HG03135 (cell line): ENCODE measurements around the gene PAN3.

Source experiments
- ATAC-seq: cut with Tn5 transposase; IDR thresholded peaks from one replicate; pipeline ENCODE4 v1.9.1; 2021; ENCODE audit warnings: mild to moderate bottlenecking, moderate library complexity; ENCODE audit not compliant: unreplicated experiment

Gene PAN3

DNA sequence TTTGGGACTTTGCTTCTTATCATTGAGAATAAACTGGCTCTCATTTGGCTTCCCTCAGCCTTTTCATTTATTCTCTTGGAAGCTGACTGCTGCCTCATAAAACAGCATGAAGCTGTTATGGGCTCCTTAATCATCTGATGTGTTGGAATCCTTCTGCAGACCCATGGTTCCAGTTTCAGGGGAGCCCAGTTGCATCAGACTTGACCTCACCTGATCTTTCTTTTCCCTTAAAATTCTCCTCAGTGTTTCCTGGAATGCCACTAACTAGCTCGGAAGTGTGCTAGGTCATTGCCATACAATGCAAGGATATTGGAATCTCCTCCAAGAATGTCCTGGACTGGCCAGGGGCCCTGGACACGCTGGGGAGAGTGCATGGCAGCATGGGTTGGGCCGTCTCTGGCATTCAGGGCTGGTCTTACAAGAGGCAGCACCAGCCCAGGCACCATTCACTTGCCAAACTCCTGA lies 197.9 kb downstream of the PAN3 start:
- ATAC-seq, result no peak

DNA sequence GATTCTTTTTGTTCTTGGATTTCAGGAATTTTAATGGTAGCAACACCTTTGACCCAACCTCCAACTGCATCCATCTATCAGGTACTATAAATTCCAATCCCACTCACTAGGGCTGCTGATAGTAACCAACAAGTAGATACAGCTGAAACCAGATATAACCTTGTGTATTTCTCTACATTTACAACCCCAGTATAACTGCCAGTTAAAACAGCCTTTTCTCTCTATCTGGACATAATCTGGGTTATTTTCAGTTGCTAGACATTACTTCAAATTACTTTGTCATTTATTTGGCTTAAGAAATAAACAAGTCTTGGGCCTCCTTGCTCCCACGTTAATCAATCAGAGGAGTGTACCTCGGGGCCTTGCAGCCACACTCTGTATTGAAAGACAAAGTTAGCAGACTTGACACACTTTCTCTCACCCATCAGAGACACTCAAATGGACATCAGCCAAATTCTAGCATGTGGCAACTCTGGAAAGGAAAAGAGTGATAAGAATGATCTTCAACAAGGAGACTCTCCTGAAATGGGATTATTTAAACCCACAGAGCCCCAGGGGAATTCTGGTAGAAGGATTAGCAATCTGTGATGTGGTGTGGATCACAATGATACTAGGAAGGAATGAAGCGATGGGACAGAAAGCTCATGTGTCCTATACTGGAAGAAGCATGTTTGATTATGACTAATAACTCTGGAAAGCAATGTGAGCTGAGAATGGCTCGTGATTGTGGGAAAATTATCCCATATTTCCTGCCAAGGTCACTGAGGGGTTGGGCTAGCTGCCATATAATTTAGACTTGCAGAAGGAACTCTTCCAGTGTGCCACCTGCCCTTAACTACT lies 199.0 kb downstream of the PAN3 start:
- no peak for ATAC-seq

DNA sequence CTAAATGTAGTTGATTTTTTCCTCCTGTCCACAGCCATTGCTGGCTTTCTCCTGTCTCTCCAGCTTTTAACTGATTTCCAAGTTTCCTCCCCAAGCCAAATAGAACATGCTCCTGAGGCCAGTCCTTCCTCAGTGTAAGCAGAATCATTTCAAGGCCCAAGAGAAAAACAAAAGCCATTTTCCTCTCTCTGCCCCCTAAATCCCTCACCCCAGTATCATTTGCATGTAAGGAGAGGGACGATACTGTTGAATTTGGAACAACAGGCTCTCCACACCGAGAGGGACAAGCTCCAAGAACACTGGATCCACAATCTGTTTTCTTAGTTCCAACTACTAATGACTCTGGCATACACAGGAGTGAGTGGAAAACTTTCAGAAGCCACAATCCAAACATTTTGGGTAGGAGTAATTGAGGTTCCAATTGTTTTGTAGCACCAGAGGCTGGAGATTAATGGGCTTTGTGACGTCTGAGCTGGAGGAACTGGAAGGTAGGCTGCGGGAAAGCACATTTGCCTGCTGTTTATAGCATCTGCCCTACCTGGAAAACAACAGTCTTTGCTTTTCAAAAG lies 199.7 kb downstream of the PAN3 start:
- ATAC-seq, result no peak

DNA sequence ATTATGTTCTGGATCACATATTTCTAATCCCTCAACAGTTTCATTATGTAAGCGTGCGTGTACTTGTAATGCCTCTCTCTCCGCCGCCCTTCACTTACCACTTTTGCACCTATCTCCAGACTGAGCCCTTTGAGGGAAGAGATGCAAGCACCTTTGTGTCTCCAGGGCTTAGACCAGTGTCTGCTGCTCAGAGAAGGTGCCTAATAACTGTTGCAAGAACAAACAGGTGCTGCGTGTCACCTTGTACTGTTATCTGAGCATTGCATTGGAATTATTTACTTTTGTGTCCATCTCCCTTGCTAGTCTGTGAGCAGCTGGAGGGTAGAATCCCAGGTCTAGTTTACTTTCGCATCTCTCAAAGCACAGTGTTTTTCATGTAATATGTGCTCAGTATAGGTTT lies 200.4 kb downstream of the PAN3 start:
- no peak for ATAC-seq

DNA sequence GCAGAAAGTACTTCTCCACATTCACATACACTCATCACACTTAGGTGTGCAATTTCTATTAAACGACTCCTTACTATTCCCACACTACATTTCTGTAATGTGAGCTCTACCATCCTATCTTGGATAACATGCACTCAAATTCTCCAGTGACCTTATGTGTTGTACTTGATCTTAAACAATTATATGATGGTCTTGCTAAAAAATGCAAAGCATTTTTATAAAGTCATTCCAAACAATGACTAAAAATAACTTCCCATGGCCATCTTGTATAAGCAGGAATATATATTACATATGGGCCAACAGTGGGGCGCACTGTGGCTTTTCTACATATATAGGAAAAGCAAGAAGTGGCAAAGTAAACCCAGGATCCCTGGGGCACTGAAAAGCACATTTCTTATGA lies 201.1 kb downstream of the PAN3 start:
- no peak for ATAC-seq

DNA sequence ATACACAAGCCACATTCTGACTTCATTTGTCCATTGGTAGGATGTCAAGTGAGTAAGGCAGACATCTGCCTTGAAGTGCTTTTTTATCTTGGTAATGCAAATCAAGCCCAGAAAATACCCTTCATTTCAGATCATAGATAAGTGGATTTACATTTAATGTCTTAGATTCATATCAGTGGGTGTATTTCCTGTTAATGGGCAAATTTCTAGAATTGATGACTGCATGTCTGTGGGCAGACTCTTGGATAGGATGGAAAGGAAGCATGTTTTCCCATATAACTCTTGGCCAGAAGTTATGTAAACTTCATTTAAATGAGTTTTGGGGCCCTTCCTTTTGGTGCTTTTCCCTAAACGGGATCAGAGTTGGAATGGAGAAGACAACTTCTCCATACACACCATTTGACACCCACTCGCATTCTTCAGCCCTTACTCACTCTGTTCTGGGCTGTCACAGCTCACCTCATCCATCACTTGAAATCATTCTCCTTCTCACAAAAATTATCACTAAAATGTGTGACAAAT lies 202.0 kb downstream of the PAN3 start:
- no peak for ATAC-seq

DNA sequence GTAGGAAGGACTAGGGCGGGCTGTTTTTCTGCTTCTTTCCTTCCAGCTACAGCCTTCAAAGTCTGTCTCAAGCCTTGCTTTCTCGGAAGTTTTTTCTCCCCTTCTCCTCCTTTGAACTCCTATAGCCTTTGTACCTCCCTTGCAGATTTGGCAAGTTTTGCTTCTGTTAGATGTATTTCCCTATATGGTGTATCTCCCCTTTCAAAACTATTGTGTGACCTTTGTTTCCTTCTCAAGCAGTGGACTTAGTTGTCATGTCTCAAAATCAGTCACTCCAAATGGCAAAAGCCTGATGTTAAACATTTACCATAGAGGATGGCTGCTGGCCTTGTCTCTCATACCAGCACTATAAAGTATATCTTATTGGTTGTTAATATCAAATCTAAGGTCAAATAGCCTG lies 203.9 kb downstream of the PAN3 start:
- no peak for ATAC-seq

DNA sequence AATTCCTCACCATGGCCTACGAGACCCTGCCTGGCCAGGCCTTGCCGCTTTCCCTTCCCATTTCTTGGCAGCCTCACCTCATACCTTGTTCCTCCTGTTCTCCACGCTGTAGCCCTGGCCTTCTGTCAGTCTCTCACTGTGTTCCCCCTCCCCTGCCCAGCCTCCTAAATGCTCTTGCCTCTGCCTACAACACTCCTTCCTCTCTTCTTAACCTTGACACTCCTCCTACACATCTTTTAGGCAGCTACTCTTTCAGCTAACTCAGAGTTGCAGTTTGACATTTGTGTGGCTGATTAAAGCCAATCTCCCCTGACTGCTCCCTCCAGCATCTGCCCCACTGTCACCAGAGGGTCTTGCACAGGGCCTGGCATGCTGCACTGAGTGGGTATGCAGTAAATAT lies 205.8 kb downstream of the PAN3 start:
- ATAC-seq, result no peak
